ENCODE results near the gene PDE1C.

- TF ChIP-seq NFRKB (IDR thresholded peaks at IDR 0.05), result no peak
- no peak for TF ChIP-seq ZNF384 (IDR thresholded peaks at IDR 0.05)
- TF ChIP-seq BHLHE40 (IDR thresholded peaks at IDR 0.05; ENCODE audit: borderline replicate concordance), result no peak
These were observed 122.2 kb downstream of the PDE1C start for GRCh38 chr7:31948029-31948428.
